B cell (primary cell): Measurements from ENCODE around the gene VSIG2. TPM values are rescaled to one million over a fixed set of nuclear protein-coding genes. Genes with fewer than 3 reads are reported as not detected.

ENCODE experiments used
- ATAC-seq: fragments of 200-7000 bp; cut with Tn5 transposase; one replicate; pipeline ENCODE4 v1.10.0; 2021; ENCODE audit warnings: low read depth, mild to moderate bottlenecking, moderate number of reproducible peaks, moderate library complexity
- CTCF ChIA-PET: fragments of 350-600 bp; sonication (Branson Sonifier 250); formaldehyde crosslinking; loops from one replicate; lab custom pipeline; 2021; ENCODE audit warnings: antibody characterized with exemption, inconsistent platforms; lab: Charles Lee
- POLR2A ChIA-PET: fragments of 350-600 bp; sonication (Branson Sonifier 250); formaldehyde crosslinking; loops from one replicate; lab custom pipeline; 2021; ENCODE audit warnings: antibody characterized with exemption; lab: Charles Lee
- DNase-seq: peaks from one replicate; pipeline ENCODE4 v3.0.0; 2013
- H2AFZ ChIP-seq: 2 replicates; pipeline ENCODE4 v1.6.1; 2012; ENCODE audit warnings: mild to moderate bottlenecking, low read depth, low read length; ENCODE audit not compliant: insufficient read depth, poor library complexity, severe bottlenecking
- H3K27ac ChIP-seq, 2 donors: 1 replicate in 1 of 2; 2 replicates in 1 of 2; pipeline ENCODE4 v1.5.1; 2012 to 2013; ENCODE audit warnings: low read length in 2 of 2, mild to moderate bottlenecking in 2 of 2, moderate library complexity in 1 of 2
- H3K27me3 ChIP-seq, 4 experiments: fragments of 200-600 bp in 1 of 4; sonication (generic) in 1 of 4; replicated peaks in 1 of 4; 1 replicate in 2 of 4; 2 replicates in 2 of 4; pipeline versions ENCODE4 v1.6.1 to v1.7.0; 2013 to 2016; ENCODE audit warnings: low read length in 3 of 4, mild to moderate bottlenecking in 2 of 4, mixed read lengths in 1 of 4, moderate library complexity in 1 of 4; ENCODE audit not compliant: insufficient read depth in 4 of 4, control insufficient read depth in 3 of 4; ENCODE audit errors: control extremely low read depth in 1 of 4
- H3K36me3 ChIP-seq, 2 experiments: replicated peaks in 1 of 2; 1 replicate in 1 of 2; 2 replicates in 1 of 2; pipeline versions ENCODE4 v1.6.1 to v1.7.1; 2013; ENCODE audit warnings: low read length in 1 of 2; ENCODE audit not compliant: insufficient read depth in 2 of 2, control insufficient read depth in 1 of 2; ENCODE audit errors: control extremely low read depth in 1 of 2, extremely low read depth in 1 of 2
- H3K4me1 ChIP-seq, 2 donors: fragments of 200-600 bp in 1 of 2; sonication (generic) in 1 of 2; 1 replicate in 1 of 2; 2 replicates in 1 of 2; pipeline versions ENCODE4 v1.5.1 to v1.6.1; 2013 to 2017; ENCODE audit warnings: low read length in 2 of 2; ENCODE audit not compliant: control insufficient read depth in 2 of 2, insufficient read depth in 2 of 2
- H3K4me2 ChIP-seq: replicated peaks from 2 replicates; pipeline ENCODE3; 2012; ENCODE audit warnings: mild to moderate bottlenecking, low read depth, low read length; ENCODE audit not compliant: poor library complexity, severe bottlenecking
- H3K4me3 ChIP-seq, 5 experiments: fragments of 200-600 bp in 1 of 5; sonication (generic) in 1 of 5; 1 replicate in 3 of 5; 2 replicates in 2 of 5; pipeline versions ENCODE4 v1.5.1 to v1.7.0; 2011 to 2016; ENCODE audit warnings: low read length in 4 of 5, mild to moderate bottlenecking in 4 of 5, low read depth in 2 of 5, control low read depth in 1 of 5, moderate library complexity in 1 of 5; ENCODE audit not compliant: insufficient read depth in 1 of 5; ENCODE audit errors: control extremely low read depth in 1 of 5, extremely low read depth in 1 of 5
- H3K79me2 ChIP-seq: fragments of 200-600 bp; sonication (generic); one replicate; pipeline ENCODE4 v1.6.0; 2016; ENCODE audit warnings: low read length; ENCODE audit not compliant: control insufficient read depth, insufficient read depth
- H3K9ac ChIP-seq: fragments of 200-600 bp; sonication (generic); 2 replicates; pipeline ENCODE4 v1.6.1; 2017; ENCODE audit warnings: mild to moderate bottlenecking, low read length, moderate library complexity
- H3K9me3 ChIP-seq, 3 donors: one replicate each; pipeline versions ENCODE4 v1.6.1 to v1.7.1; 2013; ENCODE audit warnings: low read length in 2 of 3; ENCODE audit not compliant: control insufficient read depth in 2 of 3, insufficient read depth in 1 of 3; ENCODE audit errors: control extremely low read depth in 1 of 3
- H4K20me1 ChIP-seq: 2 replicates; pipeline ENCODE4 v1.6.0; 2012; ENCODE audit warnings: mild to moderate bottlenecking, low read length; ENCODE audit not compliant: insufficient read depth, control insufficient read depth, poor library complexity, severe bottlenecking
- H3K27ac Mint-ChIP-seq: one replicate; pipeline ENCODE4 v1.8.0; 2021; ENCODE audit warnings: mixed read lengths
- H3K27me3 Mint-ChIP-seq: one replicate; pipeline ENCODE4 v1.8.0; 2021; ENCODE audit warnings: mixed read lengths
- H3K4me1 Mint-ChIP-seq: one replicate; pipeline ENCODE4 v1.8.0; 2021; ENCODE audit warnings: mixed read lengths
- H3K4me3 Mint-ChIP-seq: one replicate; pipeline ENCODE4 v1.8.0; 2021; ENCODE audit warnings: mixed read lengths
- H3K9me3 Mint-ChIP-seq: one replicate; pipeline ENCODE4 v1.8.0; 2022; ENCODE audit warnings: mixed read lengths; ENCODE audit not compliant: insufficient read depth
- CTCF ChIP-seq: fragments of 200-600 bp; IDR thresholded peaks from one replicate; pipeline ENCODE4 v1.8.0; 2022; ENCODE audit warnings: antibody characterized with exemption, mild to moderate bottlenecking
- EZH2 ChIP-seq: IDR thresholded peaks from 2 replicates; pipeline ENCODE4 v1.6.1; 2012; ENCODE audit warnings: borderline replicate concordance, low read depth, mild to moderate bottlenecking, moderate library complexity, low read length; ENCODE audit not compliant: insufficient read depth, poor library complexity, severe bottlenecking
- WGBS: methylation state at CpG from one replicate; pipeline ENCODE4 v1.1.5; 2013; ENCODE audit warnings: missing lambda C conversion rate; ENCODE audit not compliant: insufficient coverage; 5-methylcytosine and 5-hydroxymethylcytosine counted together
- intact Hi-C: fragments of 100-400 bp; cut with micrococcal nuclease; formaldehyde crosslinking; loops from one replicate; pipeline ENCODE4 v1.10.0; 2022
- polyA plus RNA-seq: library from polyadenylated mRNA; depleted of rRNA; stranded (reverse); fragments of >200 nt; gene quantifications from 2 replicates; pipeline ENCODE4 v1.2.3, GENCODE V29; 2012
- total RNA-seq, 2 donors: library from RNA; stranded (reverse); fragments of 120-200 nt in 1 of 2; gene quantifications; 1 replicate in 1 of 2; 2 replicates in 1 of 2; pipeline versions ENCODE4 v1.2.3 to v1.2.4, GENCODE V29; 2013 to 2022

VSIG2 gene
- total and polyA plus RNA-seq, 2 donors (not counting 1 experiment from before 2014, with no cell fraction given): not detected

- Mint-ChIP-seq H3K9me3 (no peaks in the 10 kb centered on the region), H3K4me3 (no peak overlapping the region), H3K4me1 (peaks cover 35% of the 10 kb centered on the region), H3K27me3 (no peaks in the 10 kb centered on the region), H3K27ac (peak overlapping the region; percentile 26)
- Histone ChIP-seq H3K4me2 (peak overlapping the region; percentile 34), H3K9ac (no peak overlapping the region), H3K9me3 (no peaks in the 10 kb centered on the region), H4K20me1 (no peaks in the 10 kb centered on the region), H3K4me1 (peaks cover 24 to 47% of the 10 kb centered on the region in 2 donors), H3K27me3 (no peaks in the 10 kb centered on the region), H2AFZ (no peak overlapping the region), H3K36me3 (no peaks in the 10 kb centered on the region), H3K4me3 (no peak overlapping the region), H3K79me2 (peaks cover 5% of the 10 kb centered on the region), H3K27ac (no peak overlapping the region)
- no peak for TF ChIP-seq EZH2
- ATAC-seq (no peak), DNase-seq (no peak)
- ChIA-PET POLR2A (interaction anchor here (1.2 kb wide), 1 partner anchor 11 kb away, joined by 4 read pairs; no protein-coding TSS in a partner anchor), CTCF (interaction anchor here (9.8 kb wide), 1 partner anchor 12 kb away, joined by 153 read pairs; the partner anchor contains the start of gene ESAM)
- WGBS: no CpG with 5 or more reads among the region's 1 CpG
- intact Hi-C loops: loop anchor here (5.0 kb wide), 2 partner anchors 128 to 202 kb away; partner anchors contain the start of genes CCDC15 and TBRG1
These were observed 2.1 kb downstream of the VSIG2 start for GRCh38 chr11:124749912-124750311.

GRCh38 chr11:124748481-124749343 is 3.3 kb downstream of the VSIG2 start:
- peaks cover 5% of the 10 kb centered on the region for H3K79me2 ChIP-seq
- H3K4me3 ChIP-seq: no peak overlapping the region
- ATAC-seq (no peak), DNase-seq (no peak)
- no peaks in the 10 kb centered on the region for H3K9me3 ChIP-seq
- no peaks in the 10 kb centered on the region for H4K20me1 ChIP-seq
- Mint-ChIP-seq H3K27me3 (no peaks in the 10 kb centered on the region), H3K27ac (peak overlapping the region; percentile 46), H3K4me1 (peaks cover 35% of the 10 kb centered on the region), H3K9me3 (no peaks in the 10 kb centered on the region), H3K4me3 (peak overlapping the region; percentile 29)
- H3K27ac ChIP-seq: no peak overlapping the region
- H3K4me1 ChIP-seq: peaks cover 24 to 47% of the 10 kb centered on the region in 2 donors
- H3K27me3 ChIP-seq: no peaks in the 10 kb centered on the region
- 90% methylated on average over 8 of the region's 12 CpGs for WGBS
- intact Hi-C loops: loop anchor here (5.0 kb wide), 2 partner anchors 126 to 204 kb away; partner anchors contain the start of genes CCDC15 and TBRG1
- no peaks in the 10 kb centered on the region for H3K36me3 ChIP-seq
- ChIA-PET CTCF (interaction anchor here (1.0 to 9.8 kb wide), 7 partner anchors 8 to 90 kb away, joined by 3 to 153 read pairs (median 3); partner anchors contain the start of gene ESAM), POLR2A (interaction anchor here (1.2 kb wide), 1 partner anchor 12 kb away, joined by 4 read pairs; no protein-coding TSS in a partner anchor)
- no peak overlapping the region for H3K9ac ChIP-seq
- H2AFZ ChIP-seq: no peak overlapping the region
- H3K4me2 ChIP-seq: peak overlapping the region; percentile 34
- no peak for TF ChIP-seq EZH2
- TF ChIP-seq CTCF: no peak
